HG03342 (cell line): ENCODE data around the gene GTF2A1.

ENCODE experiments used
- ATAC-seq: cut with Tn5 transposase; IDR thresholded peaks from one replicate; pipeline ENCODE4 v1.9.1; 2021; ENCODE audit warnings: mild to moderate bottlenecking, moderate library complexity; ENCODE audit not compliant: unreplicated experiment

GTF2A1 gene

DNA sequence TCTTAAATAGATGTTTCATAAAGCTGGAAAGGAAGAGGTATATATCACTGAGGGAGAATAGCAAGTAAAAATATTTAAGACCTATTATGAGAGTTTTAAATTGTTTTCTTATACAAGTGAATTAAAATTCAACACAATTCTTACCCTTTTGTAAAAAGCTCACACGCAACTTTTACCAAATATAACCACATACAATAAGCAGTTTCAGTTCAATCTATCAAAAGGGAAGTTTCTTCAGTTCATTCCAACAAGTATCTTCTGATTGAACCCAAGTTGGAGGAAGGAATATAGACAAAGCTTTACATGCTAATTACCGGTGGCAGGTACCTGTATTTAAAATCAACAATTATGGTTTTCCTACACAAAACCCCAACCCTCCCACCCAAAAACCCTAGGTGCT, 41.1 kb downstream of the GTF2A1 start:
- no peak for ATAC-seq

DNA sequence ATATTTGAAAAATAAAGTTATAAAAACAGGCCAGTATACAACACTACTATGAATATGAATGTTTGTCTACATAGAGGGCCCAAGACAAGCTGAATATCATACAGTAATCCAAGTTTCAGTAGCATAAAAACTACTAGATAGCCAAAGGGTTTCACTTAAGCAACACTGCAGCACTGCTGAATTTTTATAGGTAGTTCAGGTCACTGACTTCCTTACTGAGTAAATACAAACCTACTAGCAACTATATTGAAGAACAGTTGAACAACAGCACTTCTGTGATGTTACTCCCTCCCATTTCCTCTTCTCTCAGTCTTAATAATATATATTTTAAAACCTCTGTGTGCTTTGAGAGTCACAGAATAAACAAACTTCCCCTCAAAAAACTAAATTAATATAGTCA, 42.7 kb downstream of the GTF2A1 start:
- no peak for ATAC-seq

DNA sequence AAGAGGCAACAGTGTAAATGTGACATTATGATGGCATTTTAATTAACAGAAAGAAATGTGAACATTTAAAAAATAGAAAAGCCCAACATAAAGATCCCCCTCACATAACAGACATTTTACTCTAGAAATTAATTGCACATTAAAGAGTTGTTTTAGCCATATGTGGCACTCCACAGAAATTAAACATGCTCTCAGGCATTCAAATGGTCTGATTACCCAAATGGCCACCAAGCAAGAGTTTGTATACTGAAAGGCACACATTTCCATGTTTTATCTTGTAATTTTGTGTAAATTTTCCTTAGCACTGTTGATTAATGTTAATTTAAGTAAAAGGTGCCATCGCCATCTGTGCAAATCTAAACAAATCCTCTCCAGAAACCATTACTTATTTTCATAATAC, 43.5 kb downstream of the GTF2A1 start:
- ATAC-seq, result no peak

DNA sequence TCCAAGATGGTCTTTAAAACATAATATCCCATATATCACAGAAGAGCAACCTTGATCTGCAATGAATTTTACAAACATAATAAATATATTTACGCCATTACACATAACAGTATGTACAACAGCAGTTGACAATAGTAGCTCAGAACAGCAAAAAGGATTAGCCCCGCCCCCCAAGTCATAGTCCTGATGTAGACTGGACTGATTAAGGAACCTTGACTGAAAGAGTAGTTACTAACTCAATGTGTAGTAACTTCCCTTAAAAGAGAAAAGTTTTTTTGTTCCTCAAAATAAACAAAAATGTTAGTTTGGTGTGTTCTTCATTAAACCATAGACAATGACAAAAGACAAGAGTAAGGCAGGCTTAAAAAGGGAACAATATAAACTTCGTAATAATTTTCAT, 44.5 kb downstream of the GTF2A1 start:
- ATAC-seq, result no peak

DNA sequence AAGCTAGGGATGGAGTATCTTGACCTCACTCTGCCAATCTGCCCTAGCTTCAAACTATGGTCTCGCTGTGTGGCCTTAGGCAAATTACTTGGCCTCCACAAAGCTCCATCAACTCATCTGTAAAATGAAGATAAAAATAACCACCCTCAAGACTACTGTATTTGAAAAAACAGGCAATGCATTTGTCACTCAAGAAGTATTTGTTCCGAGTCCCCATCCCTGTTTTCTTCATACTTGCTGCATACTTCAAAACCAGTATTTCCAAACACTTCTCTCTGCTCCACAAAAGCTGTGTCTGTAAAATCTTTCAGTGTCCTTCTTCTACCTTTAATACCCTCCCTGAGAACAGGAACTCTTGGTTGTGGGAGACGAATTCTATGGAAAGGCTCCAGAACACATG, 47.9 kb downstream of the GTF2A1 start:
- peak; percentile 28 for ATAC-seq

DNA sequence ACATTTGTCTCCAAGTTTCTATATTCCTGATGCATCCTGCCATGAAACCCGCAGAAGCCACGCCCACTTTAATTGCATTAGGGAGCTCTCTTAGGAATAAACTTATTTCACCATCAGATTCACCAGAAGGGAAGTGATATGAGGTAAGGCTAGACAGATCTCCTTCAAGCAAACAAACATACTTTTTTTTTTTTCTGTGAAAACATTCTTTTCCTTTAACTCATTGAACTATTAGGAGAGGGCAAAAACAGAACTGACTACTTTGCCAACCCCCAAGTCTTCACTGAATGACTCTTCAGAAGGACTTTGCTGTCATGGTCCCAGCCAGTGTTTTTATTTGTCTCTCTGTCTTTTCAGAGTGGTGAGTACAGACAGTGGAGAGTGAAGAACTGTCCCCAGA, 48.4 kb downstream of the GTF2A1 start:
- peak; percentile 44 for ATAC-seq

DNA sequence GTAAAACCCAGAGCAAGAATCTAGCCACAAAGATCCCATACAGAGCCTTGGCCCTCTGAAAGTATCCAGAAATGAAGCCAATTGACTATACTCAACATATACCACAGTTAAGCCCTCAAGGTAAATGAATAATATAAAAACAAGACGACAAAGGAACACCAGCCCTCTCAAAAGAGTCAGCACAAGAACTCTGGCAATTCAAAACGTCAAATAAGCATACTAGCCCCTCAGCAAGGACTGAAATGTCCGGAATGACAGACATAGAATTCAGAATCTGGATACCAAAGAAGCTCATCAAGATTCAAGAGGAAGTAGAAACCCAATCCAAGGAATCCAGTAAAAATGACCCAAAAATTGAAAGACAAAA, 49.9 kb downstream of the GTF2A1 start:
- ATAC-seq, result no peak

DNA sequence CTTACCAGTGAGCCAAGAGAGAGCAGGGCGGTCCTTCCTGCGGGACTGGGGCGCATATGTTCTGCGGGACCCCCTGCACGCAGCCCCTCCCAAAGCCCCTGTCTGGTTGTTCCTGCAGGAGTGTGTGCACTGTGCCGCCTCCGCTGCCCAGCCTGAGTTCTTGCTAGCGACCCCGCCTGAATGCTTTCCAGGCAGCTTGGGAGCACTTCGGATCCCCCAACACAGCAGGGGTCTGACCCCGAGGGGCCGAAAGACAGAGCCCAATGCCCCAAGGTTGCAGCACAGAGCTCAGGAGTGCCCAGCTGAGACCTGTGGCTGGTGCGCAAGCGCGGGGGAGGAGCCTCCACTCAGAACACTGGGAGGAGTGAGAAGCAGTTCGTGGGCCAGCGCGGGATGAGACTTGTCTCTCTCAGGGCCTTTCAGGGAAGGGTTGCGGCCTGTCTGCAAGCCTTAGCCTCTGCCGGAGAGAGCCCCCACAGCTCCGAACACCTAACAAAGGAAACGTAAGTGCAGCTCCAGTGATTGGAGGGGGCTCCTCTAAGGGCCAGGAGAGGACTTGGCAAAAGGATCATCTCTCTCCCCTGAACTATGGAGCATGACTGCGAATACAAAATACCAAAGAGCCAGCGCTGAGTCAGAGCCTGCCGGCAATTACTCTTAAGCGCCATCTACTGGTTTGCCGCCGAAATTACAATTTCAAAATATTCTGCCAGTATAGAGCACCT, 50.5 kb downstream of the GTF2A1 start:
- ATAC-seq, result peak; percentile 87

DNA sequence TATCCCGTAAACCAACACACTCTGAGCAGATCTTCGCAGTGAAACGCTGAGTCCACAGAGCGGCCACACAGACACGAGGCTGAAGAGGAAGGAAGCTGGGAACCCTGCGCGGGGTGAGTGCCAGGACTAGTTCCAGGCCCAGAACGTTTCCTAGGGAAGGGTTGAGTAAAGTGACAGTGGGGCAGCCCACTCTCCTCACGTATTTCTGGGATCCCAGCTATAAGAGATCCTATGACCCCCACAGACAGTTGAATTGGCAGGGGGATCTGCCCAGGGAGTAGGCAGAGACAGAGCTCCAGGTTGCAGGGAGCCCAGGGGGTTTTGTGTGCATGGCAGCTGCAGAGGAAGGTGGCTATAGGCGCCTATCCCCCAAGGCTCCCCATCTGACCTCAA, 51.1 kb downstream of the GTF2A1 start:
- peak; percentile 13 for ATAC-seq

DNA sequence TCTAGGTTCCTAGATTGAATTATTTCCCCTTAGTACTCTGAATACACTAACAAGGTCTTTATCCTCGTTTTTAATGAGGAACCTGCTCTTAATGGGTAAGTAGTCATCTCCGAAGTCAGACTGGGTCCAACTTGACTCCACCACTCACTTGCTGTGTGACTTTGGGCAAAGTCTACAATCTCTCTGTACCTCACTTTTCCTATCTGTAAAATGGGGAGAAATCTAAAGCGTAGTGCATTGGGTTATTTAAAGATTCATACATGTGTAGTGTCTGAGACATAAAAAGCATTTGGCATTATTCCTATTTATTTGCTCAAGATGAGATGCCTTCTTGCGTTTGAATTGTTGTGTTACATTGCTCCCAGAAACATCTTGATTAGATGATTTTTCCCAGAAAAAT, 51.5 kb downstream of the GTF2A1 start:
- no peak for ATAC-seq

DNA sequence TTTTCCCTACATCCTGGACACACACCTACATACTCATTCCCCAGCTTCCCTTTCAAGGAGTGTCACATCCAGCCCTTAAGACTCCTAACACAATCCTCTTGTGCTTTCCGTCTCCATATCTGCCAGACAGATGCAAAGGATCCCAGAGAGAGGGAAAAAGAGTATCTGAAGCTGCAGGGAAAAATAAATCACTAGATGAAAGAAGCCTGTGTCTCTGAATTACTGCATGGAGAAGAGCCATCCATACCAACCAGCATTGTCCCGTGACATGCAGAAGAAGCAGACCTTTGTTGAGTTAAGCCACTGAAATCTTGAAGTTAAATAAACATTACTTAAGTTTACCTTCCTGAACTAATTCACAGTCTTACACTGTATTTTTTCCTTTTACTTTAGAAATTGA, 54.6 kb downstream of the GTF2A1 start:
- ATAC-seq, result no peak

DNA sequence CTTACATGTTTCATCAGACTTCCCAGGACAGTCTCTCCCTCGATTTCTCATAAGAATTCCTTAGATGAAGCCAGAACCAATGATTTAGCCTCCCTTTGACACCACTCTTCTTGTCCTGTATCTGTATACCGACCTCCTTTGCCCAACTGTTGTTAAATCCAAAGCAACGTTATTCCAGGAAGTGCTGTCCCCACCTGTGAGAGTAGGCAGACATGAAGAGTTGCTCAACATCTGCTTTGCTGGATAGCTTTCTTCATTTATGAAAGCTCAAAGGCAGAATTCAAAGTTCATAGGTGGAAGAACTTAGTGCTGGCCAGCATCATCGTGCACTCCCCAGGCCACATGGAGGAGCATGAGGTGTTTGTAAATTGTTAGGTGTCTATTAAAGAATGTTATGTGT, 55.6 kb downstream of the GTF2A1 start:
- ATAC-seq, result no peak

DNA sequence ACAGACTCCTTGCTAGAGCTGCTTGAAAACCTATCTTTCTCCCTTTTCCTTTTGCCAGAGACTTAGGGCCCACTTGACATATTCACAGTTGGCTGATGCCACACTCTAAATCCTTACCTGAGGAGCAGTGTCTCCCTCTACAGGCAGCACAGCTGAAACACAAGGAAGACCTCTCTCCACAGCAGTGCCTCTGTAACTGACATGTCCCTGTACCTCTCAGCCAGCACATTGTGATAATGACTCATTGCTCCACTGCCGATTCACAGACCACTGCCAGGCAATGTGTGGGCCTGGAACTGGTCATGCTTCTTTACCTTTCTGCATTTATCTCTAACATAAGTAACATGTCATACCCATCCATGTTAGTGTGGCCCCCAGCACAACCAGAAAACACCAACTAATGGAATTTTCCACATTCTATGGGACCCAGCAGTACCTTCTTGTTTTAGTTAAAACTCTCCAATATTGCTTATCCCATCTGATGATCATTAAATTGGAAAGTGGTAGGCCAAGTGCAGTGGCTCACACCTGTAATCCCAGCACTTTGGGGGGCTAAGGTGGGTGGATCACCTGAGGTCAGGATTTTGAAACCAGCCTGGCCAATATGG, 56.5 kb downstream of the GTF2A1 start:
- peak; percentile 90 for ATAC-seq

DNA sequence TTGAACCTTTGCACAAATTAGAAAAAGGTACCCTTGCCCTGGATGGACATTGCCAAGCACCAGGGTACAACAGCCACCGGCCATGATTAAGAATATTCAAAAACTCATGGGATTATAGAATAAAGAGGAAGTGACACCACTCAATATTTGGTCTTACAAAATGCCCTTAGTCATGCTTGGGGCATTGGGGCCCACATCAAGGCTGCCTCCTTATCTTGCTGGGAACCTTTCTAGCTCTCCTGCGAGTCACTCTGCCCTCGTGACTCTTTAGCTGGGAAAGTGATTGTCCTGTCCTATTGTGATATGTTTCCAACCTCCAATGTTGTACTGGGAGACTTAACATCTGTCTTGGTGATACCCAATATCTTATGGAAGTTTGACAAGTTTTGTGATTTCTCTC, 57.8 kb downstream of the GTF2A1 start:
- no peak for ATAC-seq

DNA sequence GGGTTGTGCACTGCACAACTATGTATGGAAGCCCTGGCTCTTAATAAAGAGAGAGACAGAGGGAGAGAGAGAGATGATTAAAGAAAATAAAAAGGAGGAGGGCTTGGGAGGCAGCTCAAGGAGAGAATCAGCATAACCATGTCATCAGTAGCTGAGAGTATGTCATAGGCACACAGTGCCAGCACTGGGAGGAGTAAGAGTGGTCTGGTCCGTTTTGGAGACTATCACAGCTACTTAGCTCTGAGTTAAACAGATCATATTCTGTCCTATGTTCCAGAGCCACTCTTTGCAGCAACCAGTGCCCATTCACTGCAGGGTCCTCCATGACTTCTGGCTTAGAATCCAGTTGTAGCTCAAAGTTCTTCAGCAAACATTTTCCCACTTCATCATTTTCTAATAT, 59.0 kb downstream of the GTF2A1 start:
- no peak for ATAC-seq

DNA sequence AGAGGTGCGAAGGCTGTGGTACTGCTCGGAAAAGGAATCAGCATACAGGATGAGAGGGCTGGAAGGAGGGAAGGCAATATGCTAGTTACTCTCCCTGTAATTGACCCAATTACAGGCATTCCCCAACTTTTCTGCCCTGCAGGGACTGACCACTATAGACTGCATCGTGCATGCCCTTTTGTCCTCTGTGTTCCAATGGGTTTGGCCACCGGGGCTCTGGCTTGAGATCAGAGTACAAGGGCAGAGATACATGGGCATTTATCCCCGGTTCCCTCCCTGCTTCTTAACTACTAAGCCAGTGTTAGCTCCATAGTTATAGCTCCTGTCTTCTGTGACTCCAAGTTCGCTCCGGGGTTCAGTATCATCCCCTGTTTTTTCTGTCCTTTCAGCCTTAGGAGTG, 59.7 kb downstream of the GTF2A1 start:
- ATAC-seq, result no peak

DNA sequence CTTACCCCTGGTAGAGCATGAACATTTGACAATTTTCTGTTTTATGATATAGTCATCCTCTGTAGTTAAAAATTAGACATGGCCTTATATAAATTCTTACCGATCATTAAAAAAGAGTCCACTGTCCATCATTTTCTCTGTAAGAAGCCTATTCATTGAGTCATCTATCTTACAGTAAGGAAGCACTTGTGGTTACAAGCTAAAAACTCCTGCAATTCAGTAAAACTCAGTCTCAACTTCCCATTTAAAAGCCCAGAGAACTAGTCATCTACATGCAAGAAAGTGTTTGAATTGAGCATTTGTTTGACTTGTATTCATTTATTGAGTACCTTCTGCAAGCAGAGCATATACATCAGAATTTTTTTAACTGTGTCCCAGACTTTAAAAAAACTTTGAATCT, 63.3 kb downstream of the GTF2A1 start:
- ATAC-seq, result no peak

DNA sequence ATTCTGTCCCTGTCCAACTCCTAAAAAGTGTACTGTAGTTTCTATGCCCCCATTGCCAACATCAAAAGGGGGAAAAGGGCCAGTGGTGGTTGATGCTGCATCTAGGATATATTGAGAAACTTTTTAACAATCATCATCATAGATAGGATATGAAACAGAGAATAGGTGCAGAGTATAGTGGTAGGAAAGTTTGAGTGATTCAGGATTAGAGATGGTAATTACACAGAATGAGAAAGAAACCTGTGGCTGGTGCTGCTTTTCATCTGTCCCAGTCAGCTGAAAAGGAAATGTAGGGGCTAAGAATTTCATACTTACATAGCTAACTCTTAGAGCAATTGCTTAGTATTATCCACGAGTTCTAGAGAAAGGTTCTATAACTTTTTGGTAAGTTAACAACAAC, 67.6 kb downstream of the GTF2A1 start:
- ATAC-seq, result peak; percentile 53

DNA sequence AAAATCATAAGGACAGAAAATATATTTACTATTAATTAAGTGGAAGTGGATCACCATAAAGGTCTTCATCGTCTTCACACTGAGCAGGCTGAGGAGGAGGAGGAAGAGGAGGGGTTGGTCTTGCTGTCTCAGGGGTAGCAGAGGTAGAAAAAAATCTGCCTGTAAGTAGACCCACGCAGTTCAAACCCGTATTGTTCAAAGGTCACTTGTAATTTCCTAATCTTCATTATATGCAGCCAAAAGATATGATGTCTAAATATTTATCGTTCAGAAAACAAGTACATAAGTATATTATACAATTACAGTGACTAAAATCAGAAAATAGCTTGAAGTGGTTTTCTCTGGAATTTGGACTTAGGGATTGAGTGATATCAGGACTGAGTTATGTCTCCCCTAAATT, 72.1 kb downstream of the GTF2A1 start:
- ATAC-seq, result no peak

DNA sequence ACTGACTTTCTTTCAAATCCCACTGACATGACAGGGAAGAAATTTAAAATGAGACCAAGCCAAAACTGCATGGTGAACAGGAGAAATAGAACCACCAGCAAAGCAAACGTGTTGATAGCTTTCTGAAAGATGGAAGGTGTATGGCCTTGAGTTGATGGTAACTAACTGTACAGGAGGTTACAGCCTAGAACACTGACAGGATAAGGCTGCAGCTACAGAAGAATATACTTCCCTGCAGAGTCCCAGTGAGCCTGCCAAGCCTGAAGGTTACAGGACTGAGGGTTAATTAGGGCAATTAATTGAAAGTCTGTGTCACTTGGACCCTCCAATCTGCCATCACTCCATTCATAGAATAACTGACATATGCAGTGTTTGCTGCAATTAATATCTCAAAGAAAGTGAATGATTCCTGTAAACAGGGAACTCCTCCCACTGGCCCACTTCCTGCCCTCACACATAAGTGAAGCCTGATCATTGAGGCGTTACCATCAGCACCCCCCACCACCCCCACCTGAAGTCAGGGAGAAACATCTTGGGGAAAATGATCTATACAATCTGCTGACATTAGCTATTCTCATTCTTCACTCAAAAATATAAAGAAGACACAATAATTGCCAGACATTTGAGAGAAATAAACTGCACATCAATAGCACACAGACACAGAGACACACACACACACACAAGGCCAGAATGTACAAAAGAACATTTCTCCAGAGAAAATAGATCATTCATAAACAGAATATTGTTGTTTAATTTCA, 73.4 kb downstream of the GTF2A1 start:
- peak; percentile 71 for ATAC-seq

DNA sequence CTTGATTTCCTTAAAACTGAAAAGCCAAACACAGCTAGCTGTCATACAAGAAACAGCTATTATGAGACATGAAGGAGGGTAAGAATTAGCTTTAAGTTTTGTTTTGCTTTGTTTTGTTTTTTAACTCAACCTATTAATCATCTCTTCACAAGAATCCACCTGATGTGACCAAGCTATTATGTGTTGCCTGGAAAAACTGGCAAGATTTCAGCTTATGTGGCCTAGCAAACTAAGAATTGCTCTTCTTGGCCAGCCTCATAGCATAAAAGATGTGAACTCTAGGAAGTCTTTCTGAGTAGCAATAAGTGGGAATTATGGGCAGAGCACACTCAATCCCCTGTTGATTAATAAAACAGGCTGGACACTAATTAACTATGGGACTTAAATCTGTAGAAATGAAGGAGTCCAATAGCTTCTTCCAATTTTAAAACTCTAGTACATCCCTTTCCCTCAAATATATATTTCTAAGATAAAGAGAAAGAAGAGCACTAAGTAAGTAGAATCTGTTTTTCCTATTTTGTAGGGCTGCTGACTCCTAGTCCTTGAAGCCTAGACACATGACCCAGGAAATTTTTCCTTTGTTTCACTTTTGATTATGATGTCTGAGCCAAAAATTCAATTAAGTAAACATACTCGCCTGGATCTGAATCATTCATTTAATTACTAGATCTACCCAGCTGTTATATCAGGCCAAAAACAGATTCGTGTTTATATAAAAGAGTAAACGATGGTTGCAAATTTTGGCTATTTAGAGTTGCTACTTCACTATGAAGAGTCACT, 75.7 kb downstream of the GTF2A1 start:
- ATAC-seq, result no peak

DNA sequence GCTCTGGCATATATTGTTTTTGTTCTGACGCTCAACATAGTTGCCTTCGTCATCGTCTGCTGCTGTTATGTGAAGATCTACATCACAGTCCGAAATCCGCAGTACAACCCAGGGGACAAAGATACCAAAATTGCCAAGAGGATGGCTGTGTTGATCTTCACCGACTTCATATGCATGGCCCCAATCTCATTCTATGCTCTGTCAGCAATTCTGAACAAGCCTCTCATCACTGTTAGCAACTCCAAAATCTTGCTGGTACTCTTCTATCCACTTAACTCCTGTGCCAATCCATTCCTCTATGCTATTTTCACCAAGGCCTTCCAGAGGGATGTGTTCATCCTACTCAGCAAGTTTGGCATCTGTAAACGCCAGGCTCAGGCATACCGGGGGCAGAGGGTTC, 77.0 kb downstream of the GTF2A1 start:
- no peak for ATAC-seq
